Cardiac muscle cell (in vitro differentiated cells and primary cell): ENCODE data around the gene CCK. TPM values are rescaled to one million over a fixed set of nuclear protein-coding genes. Genes with fewer than 3 reads are reported as not detected.

Source experiments
- DNase-seq, 2 donors: peaks; one replicate each; pipeline versions ENCODE4 v3.0.0 to v3.0.0-alpha.2; 2010 to 2017; ENCODE audit warnings: low read depth in 1 of 2, low spot score in 1 of 2
- H3K27ac ChIP-seq: fragments of 200-600 bp; sonication (generic); 2 replicates; pipeline ENCODE4 v1.5.1; 2016
- H3K27me3 ChIP-seq: fragments of 200-600 bp; sonication (generic); 2 replicates; pipeline ENCODE4 v1.6.0; 2016; ENCODE audit warnings: control low read depth
- H3K36me3 ChIP-seq: fragments of 200-600 bp; sonication (generic); 2 replicates; pipeline ENCODE4 v1.5.1; 2016; ENCODE audit warnings: control low read depth
- H3K4me1 ChIP-seq: fragments of 200-600 bp; sonication (generic); 2 replicates; pipeline ENCODE4 v1.8.1; 2017; ENCODE audit warnings: low read depth, mild to moderate bottlenecking, mixed run types
- H3K4me3 ChIP-seq: fragments of 200-600 bp; sonication (generic); 2 replicates; pipeline ENCODE4 v1.5.1; 2016; ENCODE audit warnings: mild to moderate bottlenecking
- H3K9me3 ChIP-seq: fragments of 200-600 bp; sonication (generic); 2 replicates; pipeline ENCODE4 v1.5.1; 2017; ENCODE audit warnings: low read depth, mild to moderate bottlenecking, control low read depth
- CTCF ChIP-seq: IDR thresholded peaks from 2 replicates; pipeline ENCODE4 v1.5.1; 2012; ENCODE audit warnings: low read depth, mild to moderate bottlenecking, low read length
- polyA plus RNA-seq: library from polyadenylated mRNA; unstranded; fragments of >200 nt; fragmentation: Nextera tagmentation; extraction: Ambion mirVana; gene quantifications from 2 replicates; pipeline ENCODE4 v1.2.1, GENCODE V29; 2016
- total RNA-seq: library from RNA; depleted of rRNA; stranded (reverse); fragments of >200 nt; gene quantifications from 2 replicates; pipeline ENCODE4 v1.2.3, GENCODE V29; 2016

CCK gene
- total and polyA plus RNA-seq, 2 experiments from 2014 or later = not detected

- peaks cover 7% of the 10 kb centered on the region for H3K27me3 ChIP-seq
- H3K4me1 ChIP-seq = no peaks in the 10 kb centered on the region
- no peaks in the 10 kb centered on the region for H3K36me3 ChIP-seq
- H3K27ac ChIP-seq = no peak overlapping the region
- H3K9me3 ChIP-seq = no peaks in the 10 kb centered on the region
- no peak for TF ChIP-seq CTCF
- DNase-seq = no peak
- H3K4me3 ChIP-seq = no peak overlapping the region
Measured at GRCh38 chr3:42270561-42270960, 4.6 kb upstream of the CCK start.

- H3K4me3 ChIP-seq = no peak overlapping the region
Measured at GRCh38 chr3:42269647-42270046, 3.7 kb upstream of the CCK start.

DNA sequence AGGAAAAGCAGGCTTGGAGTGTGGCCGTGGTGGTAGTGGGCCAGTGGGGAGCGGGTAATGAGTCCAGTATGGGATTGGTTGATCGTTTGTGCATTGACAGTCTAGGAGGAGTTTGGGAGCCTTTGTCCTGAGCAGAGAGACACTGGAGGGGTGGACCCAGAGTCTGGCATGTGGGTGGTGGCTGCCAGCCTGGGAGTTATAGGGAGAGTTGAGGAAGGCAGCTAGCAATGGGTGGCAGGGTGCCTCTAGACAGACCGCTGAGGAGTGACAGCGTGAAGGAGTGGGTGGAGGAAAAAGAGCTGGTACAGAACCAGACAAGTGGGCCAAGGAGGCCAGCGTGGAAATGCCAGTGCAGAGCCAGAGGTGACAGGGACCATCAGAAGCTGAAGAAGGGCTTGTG is 1.9 kb upstream of the CCK start:
- H3K27me3 ChIP-seq = peaks cover 34% of the 10 kb centered on the region
- no peak for TF ChIP-seq CTCF
- no peaks in the 10 kb centered on the region for H3K9me3 ChIP-seq
- DNase-seq = no peak
- no peak overlapping the region for H3K27ac ChIP-seq
- H3K36me3 ChIP-seq = no peaks in the 10 kb centered on the region
- H3K4me1 ChIP-seq = no peaks in the 10 kb centered on the region
- no peak overlapping the region for H3K4me3 ChIP-seq

More at GRCh38 chr3:42269647-42270046, 3.7 kb upstream of the CCK start:
- Histone ChIP-seq H3K27me3 (peaks cover 16% of the 10 kb centered on the region), H3K9me3 (no peaks in the 10 kb centered on the region), H3K27ac (no peak overlapping the region), H3K36me3 (no peaks in the 10 kb centered on the region), H3K4me1 (no peaks in the 10 kb centered on the region)
- TF ChIP-seq CTCF = no peak
- no peak for DNase-seq

DNA sequence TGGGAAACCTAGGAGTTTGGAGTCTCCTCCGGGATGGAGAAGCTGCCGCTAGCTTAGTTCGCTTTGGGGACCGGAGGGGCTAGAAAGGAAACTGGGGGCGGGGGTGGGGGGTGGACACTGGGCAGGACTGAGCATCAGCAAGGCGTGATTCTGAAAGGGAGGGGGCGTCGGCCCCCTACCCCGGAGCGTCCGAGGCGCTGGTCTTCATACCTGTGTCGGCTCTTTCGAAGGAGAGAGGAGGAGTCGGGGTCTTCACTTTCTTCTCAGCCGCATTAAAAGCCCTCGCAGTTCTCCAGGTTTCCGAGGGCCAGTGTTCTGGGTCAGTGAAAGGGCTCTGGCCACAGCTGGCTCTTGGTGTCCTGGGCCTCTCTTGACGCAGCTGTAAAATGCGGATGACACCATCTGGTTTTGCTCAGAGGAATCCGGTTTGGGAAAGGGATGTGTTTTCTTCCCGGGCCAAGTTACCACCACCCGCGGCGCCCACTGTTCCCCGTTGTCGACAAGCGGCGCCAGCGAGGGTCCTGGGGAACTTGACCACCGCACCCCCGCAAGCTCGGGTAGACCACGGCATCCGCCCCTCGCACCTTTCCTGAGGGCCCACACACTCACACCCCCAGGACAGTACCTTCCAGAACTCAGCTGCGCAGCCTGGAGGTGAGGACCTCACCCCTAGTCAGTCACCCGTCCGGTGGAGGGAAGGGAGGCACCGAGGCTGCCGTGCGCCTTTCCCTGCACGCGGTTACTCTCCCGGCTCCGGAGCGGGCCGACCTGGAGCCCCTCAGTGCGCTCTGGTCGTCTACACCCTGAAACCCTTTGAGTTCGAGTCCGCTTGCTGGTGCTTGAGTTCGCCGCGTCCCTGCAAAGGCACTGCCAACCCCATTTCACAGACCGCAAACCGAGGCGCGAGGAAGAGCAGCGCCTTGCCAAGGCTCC is 660 bp downstream of the CCK start:
- peaks cover 58% of the 10 kb centered on the region for H3K27me3 ChIP-seq
- H3K4me3 ChIP-seq = no peak overlapping the region
- no peak for DNase-seq
- H3K9me3 ChIP-seq = no peaks in the 10 kb centered on the region
- H3K4me1 ChIP-seq = no peaks in the 10 kb centered on the region
- H3K27ac ChIP-seq = no peak overlapping the region
- H3K36me3 ChIP-seq = no peaks in the 10 kb centered on the region
- no peak for TF ChIP-seq CTCF

DNA sequence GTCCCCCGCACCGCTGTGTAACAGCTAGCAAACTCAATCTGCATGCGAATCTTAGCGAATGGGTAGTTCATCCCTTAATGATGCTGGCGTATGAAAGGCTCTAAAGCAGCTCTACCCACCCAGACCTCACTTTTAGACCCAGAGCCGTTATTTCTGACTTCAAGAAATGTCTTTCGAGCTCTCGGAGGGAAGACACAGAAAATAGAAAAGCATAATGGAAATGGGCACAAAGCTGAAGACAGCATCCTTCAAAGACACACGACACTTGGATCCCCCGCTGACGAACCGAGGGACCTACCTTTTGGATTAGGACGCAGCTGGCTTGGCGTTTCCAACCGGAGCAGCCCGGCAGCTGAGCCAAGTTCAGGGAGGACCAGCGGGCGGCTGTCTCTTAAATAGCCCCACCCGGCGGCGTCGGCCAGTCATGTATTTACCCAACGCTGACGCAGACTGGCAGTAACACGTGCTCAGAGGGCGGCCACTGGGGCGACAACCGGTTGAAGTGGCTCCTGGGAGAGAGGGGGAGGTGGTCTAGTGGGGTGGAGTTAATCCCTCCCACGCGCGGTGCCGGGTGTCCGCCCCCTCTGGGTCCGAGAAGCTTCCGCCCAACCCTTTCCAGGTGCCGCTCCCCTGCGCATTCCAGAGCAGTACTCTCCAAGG is 1.5 kb downstream of the CCK start:
- H3K36me3 ChIP-seq = no peaks in the 10 kb centered on the region
- H3K27me3 ChIP-seq = peaks cover 65% of the 10 kb centered on the region
- no peak for TF ChIP-seq CTCF
- no peaks in the 10 kb centered on the region for H3K9me3 ChIP-seq
- H3K4me1 ChIP-seq = no peaks in the 10 kb centered on the region
- H3K27ac ChIP-seq = no peak overlapping the region
- H3K4me3 ChIP-seq = no peak overlapping the region
- DNase-seq = peak in 1 of 2 donors; percentile 19
